Astrocyte of the spinal cord (primary cell): ENCODE data around the gene AHCYL1.

Experiments used
- DNase-seq: peaks from one replicate; pipeline ENCODE4 v3.0.0; 2011; ENCODE audit warnings: low read depth, low spot score
- H3K4me3 ChIP-seq: 2 replicates; pipeline ENCODE4 v1.5.1; 2011; ENCODE audit warnings: low read depth, mild to moderate bottlenecking, low read length, moderate library complexity
- CTCF ChIP-seq: IDR thresholded peaks from 2 replicates; pipeline ENCODE4 v1.5.1; 2012; ENCODE audit warnings: low read depth, mild to moderate bottlenecking, low read length, inconsistent platforms
- in situ Hi-C: cut with HindIII; loops from 2 replicates; pipeline ENCODE4 v1.10.0; 2017; ENCODE audit warnings: low sequenced_read_pairs

The AHCYL1 gene

GRCh38 chr1:109971559-109971958 is 13.0 kb upstream of the AHCYL1 start:
- no peak for TF ChIP-seq CTCF
- no peak for DNase-seq
- in situ Hi-C loops, result no loop called here
- H3K4me3 ChIP-seq, result no peak overlapping the region

DNA sequence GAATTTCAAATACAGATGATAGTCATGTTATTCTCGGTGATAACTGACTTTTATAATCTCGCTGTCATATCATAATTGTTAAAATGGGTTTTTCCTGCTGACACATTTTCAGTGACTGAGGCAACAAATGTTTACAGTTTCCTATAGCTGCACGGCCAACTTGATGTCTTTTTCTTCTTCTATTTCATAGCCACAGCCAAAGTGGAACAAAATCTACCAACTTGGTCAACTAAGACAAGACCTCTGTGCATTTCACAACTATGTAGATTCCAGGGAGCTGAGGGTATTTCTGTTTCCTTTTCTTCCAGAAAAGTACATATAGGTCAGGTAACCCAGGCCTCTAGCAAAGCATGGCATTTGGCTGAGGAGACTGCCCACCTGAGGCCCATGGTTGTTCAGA is 10.4 kb upstream of the AHCYL1 start:
- no peak for TF ChIP-seq CTCF
- in situ Hi-C loops, result no loop called here
- no peak for DNase-seq
- no peak overlapping the region for H3K4me3 ChIP-seq

GRCh38 chr1:109975718-109976117 is 8.8 kb upstream of the AHCYL1 start:
- H3K4me3 ChIP-seq, result no peak overlapping the region
- in situ Hi-C loops, result no loop called here
- TF ChIP-seq CTCF, result no peak
- DNase-seq, result peak; percentile 75

DNA sequence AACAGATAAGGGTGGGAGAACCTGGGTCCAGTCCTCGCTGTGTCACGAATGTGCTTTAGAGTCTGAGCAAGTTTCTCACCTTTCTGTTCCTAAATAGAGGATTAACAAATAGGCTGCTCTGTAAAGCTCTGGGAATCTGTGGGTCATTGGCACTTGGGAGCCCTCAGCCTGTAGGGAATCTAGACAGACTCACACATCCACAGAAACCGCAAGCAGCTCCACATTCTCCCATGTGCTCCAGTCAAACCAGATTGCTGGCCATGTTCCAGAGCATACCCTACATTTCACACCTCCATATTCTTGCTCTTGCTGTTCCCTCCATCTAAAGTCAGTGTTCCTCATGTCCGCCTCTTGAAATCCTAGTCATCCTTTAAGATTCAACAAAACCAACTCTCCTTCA is 7.8 kb upstream of the AHCYL1 start:
- H3K4me3 ChIP-seq, result no peak overlapping the region
- TF ChIP-seq CTCF, result no peak
- DNase-seq, result no peak
- in situ Hi-C loops, result no loop called here

DNA sequence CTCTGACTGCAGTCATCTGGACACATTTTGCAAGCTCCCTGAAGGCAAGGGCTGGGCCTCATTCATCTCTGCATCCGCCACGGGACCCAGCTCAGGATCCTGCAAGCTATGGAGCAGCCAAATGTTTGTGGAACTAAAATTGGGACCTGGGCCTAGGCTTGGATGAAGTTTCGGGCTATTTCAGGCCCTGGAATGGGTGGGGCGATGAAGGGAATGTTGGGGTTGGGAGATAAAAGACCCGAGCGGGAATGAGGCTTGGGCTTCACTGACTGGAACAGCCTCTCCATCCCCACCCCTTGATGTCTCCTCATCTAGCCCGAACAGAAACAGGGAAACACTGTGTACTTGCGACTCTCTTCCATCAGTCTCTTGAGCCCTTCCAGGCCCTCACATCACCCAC is 7.3 kb upstream of the AHCYL1 start:
- DNase-seq, result no peak
- in situ Hi-C loops, result no loop called here
- TF ChIP-seq CTCF, result no peak
- H3K4me3 ChIP-seq, result no peak overlapping the region

DNA sequence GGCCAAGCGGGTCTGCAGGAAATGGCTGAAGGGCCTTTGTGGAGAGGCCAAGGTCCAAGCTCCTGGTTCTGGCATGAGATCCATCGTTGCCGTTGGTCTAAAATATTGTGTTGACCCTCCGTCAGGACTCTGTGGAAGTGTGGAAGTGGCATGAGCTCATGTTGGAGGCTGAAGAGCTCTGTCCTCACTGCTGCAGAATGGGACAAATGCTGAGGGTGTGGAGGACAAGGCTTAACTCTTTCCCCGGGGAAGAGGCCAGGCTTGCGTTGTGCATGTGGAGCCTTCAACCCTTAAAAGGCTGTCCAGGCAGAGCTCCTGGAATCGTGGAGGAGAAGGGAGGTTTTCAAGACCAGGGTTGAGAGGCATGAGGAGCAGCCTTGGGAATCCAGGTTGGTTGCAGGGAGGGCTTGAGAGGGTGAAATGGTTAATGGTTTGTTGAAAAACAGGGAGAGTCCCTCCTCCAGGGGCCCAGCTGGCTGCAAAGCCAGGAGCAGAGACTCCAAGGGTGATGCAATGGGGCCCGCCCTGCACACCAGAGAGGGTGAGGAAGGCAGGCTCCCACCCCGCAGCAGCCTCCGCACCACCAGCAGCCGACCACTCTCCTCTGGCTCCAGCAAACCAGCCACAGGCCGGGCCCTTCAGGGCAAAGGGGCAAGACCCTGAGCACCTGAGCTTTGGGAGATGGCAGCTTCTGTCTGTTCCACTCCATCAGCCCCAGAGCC is 6.7 kb upstream of the AHCYL1 start:
- in situ Hi-C loops, result no loop called here
- no peak for TF ChIP-seq CTCF
- DNase-seq, result no peak
- H3K4me3 ChIP-seq, result no peak overlapping the region
